Activated CD4-positive, alpha-beta memory T cell treated with anti-CD3 and anti-CD28 coated beads for 36 hours (primary cell): ENCODE results near the gene CAPZB. TPM values are rescaled to one million over a fixed set of nuclear protein-coding genes. Genes with fewer than 3 reads are reported as not detected.

Source experiments
- CTCF ChIA-PET: fragments of 350-600 bp; sonication (Branson Sonifier 250); formaldehyde crosslinking; loops from one replicate; lab custom pipeline; 2021; ENCODE audit warnings: antibody characterized with exemption, inconsistent platforms; lab: Charles Lee
- POLR2A ChIA-PET: fragments of 350-600 bp; sonication (Branson Sonifier 250); formaldehyde crosslinking; loops from one replicate; lab custom pipeline; 2021; ENCODE audit warnings: antibody characterized with exemption; lab: Charles Lee
- DNase-seq: peaks from one replicate; pipeline ENCODE4 v3.0.0-alpha.2; 2020
- H3K27ac Mint-ChIP-seq: one replicate; pipeline ENCODE4 v1.8.0; 2021; ENCODE audit warnings: mixed read lengths
- H3K27me3 Mint-ChIP-seq: one replicate; pipeline ENCODE4 v1.8.0; 2021; ENCODE audit warnings: mixed read lengths
- H3K36me3 Mint-ChIP-seq: one replicate; pipeline ENCODE4 v1.8.0; 2021; ENCODE audit warnings: mixed read lengths
- H3K4me1 Mint-ChIP-seq: one replicate; pipeline ENCODE4 v1.8.0; 2021; ENCODE audit warnings: low read depth, mixed read lengths
- H3K4me3 Mint-ChIP-seq: one replicate; pipeline ENCODE4 v1.8.0; 2021; ENCODE audit warnings: mild to moderate bottlenecking, mixed read lengths
- H3K9me3 Mint-ChIP-seq: one replicate; pipeline ENCODE4 v1.8.0; 2021; ENCODE audit warnings: mixed read lengths
- intact Hi-C: fragments of 100-400 bp; cut with micrococcal nuclease; formaldehyde crosslinking; loops from one replicate; pipeline ENCODE4 v1.15.1; 2023
- total RNA-seq, 2 experiments: library from RNA; stranded (reverse); gene quantifications; one replicate each; pipeline ENCODE4 v1.2.3, GENCODE V29; 2021

CAPZB gene
- total RNA-seq, 2 experiments from 2014 or later, result 388 to 419 TPM

- no peaks in the 10 kb centered on the region for H3K27me3 Mint-ChIP-seq
- H3K4me1 Mint-ChIP-seq, result no peaks in the 10 kb centered on the region
- H3K9me3 Mint-ChIP-seq, result no peaks in the 10 kb centered on the region
- no peak overlapping the region for H3K4me3 Mint-ChIP-seq
- intact Hi-C loops, result no loop called here
- ChIA-PET POLR2A (no interaction called here), CTCF (no interaction called here)
- no peak for DNase-seq
- no peak overlapping the region for H3K27ac Mint-ChIP-seq
- H3K36me3 Mint-ChIP-seq, result peaks cover 3% of the 10 kb centered on the region
Observed at GRCh38 chr1:19327736-19328135, 157.6 kb downstream of the CAPZB start.

GRCh38 chr1:19327301-19327700 lies 158.0 kb downstream of the CAPZB start:
- CTCF ChIA-PET, result no interaction called here
- no peaks in the 10 kb centered on the region for H3K9me3 Mint-ChIP-seq
- H3K36me3 Mint-ChIP-seq, result peaks cover 3% of the 10 kb centered on the region
- DNase-seq, result no peak
- no peaks in the 10 kb centered on the region for H3K27me3 Mint-ChIP-seq
- POLR2A ChIA-PET, result no interaction called here
- no peak overlapping the region for H3K4me3 Mint-ChIP-seq
- intact Hi-C loops, result no loop called here
- H3K4me1 Mint-ChIP-seq, result no peaks in the 10 kb centered on the region
- no peak overlapping the region for H3K27ac Mint-ChIP-seq

GRCh38 chr1:19326748-19327065 lies 158.6 kb downstream of the CAPZB start:
- Mint-ChIP-seq H3K4me3 (no peak overlapping the region), H3K27me3 (no peaks in the 10 kb centered on the region), H3K4me1 (no peaks in the 10 kb centered on the region), H3K27ac (no peak overlapping the region), H3K9me3 (no peaks in the 10 kb centered on the region), H3K36me3 (peaks cover 3% of the 10 kb centered on the region)
- no peak for DNase-seq
- ChIA-PET CTCF (no interaction called here), POLR2A (no interaction called here)
- intact Hi-C loops, result no loop called here

GRCh38 chr1:19325958-19326747 lies 159.2 kb downstream of the CAPZB start:
- no peak overlapping the region for H3K4me3 Mint-ChIP-seq
- H3K4me1 Mint-ChIP-seq, result no peaks in the 10 kb centered on the region
- H3K27ac Mint-ChIP-seq, result no peak overlapping the region
- H3K36me3 Mint-ChIP-seq, result peaks cover 3% of the 10 kb centered on the region
- CTCF ChIA-PET, result no interaction called here
- intact Hi-C loops, result no loop called here
- POLR2A ChIA-PET, result no interaction called here
- DNase-seq, result no peak
- no peaks in the 10 kb centered on the region for H3K9me3 Mint-ChIP-seq
- H3K27me3 Mint-ChIP-seq, result no peaks in the 10 kb centered on the region

- CTCF ChIA-PET, result no interaction called here
- H3K9me3 Mint-ChIP-seq, result no peaks in the 10 kb centered on the region
- intact Hi-C loops, result no loop called here
- no peaks in the 10 kb centered on the region for H3K4me1 Mint-ChIP-seq
- H3K36me3 Mint-ChIP-seq, result peaks cover 3% of the 10 kb centered on the region
- POLR2A ChIA-PET, result no interaction called here
- no peaks in the 10 kb centered on the region for H3K27me3 Mint-ChIP-seq
- H3K4me3 Mint-ChIP-seq, result no peak overlapping the region
- no peak for DNase-seq
- no peak overlapping the region for H3K27ac Mint-ChIP-seq
Observed at GRCh38 chr1:19325368-19325957, 159.9 kb downstream of the CAPZB start.

GRCh38 chr1:19324665-19324990 lies 160.7 kb downstream of the CAPZB start:
- H3K27ac Mint-ChIP-seq, result no peak overlapping the region

GRCh38 chr1:19323987-19324664 lies 161.2 kb downstream of the CAPZB start:
- no peak for DNase-seq
- peaks cover 3% of the 10 kb centered on the region for H3K36me3 Mint-ChIP-seq
- H3K4me3 Mint-ChIP-seq, result no peak overlapping the region
- no peaks in the 10 kb centered on the region for H3K4me1 Mint-ChIP-seq
- CTCF ChIA-PET, result no interaction called here
- H3K27ac Mint-ChIP-seq, result no peak overlapping the region
- no peaks in the 10 kb centered on the region for H3K9me3 Mint-ChIP-seq
- no peaks in the 10 kb centered on the region for H3K27me3 Mint-ChIP-seq
- POLR2A ChIA-PET, result no interaction called here
- intact Hi-C loops, result no loop called here

More at GRCh38 chr1:19324665-19324990, 160.7 kb downstream of the CAPZB start:
- intact Hi-C loops, result no loop called here
- no peaks in the 10 kb centered on the region for H3K27me3 Mint-ChIP-seq
- CTCF ChIA-PET, result no interaction called here
- no peaks in the 10 kb centered on the region for H3K4me1 Mint-ChIP-seq
- peaks cover 3% of the 10 kb centered on the region for H3K36me3 Mint-ChIP-seq
- POLR2A ChIA-PET, result no interaction called here
- no peak for DNase-seq
- no peak overlapping the region for H3K4me3 Mint-ChIP-seq
- H3K9me3 Mint-ChIP-seq, result no peaks in the 10 kb centered on the region

- H3K4me1 Mint-ChIP-seq, result no peaks in the 10 kb centered on the region
- H3K27me3 Mint-ChIP-seq, result no peaks in the 10 kb centered on the region
- ChIA-PET CTCF (interaction anchor here (0.6 to 1.1 kb wide), 3 partner anchors 8 to 22 kb away, joined by 3 to 4 read pairs (median 3); no protein-coding TSS in a partner anchor), POLR2A (no interaction called here)
- peaks cover 3% of the 10 kb centered on the region for H3K36me3 Mint-ChIP-seq
- DNase-seq, result no peak
- no peaks in the 10 kb centered on the region for H3K9me3 Mint-ChIP-seq
- intact Hi-C loops, result no loop called here
- no peak overlapping the region for H3K4me3 Mint-ChIP-seq
- no peak overlapping the region for H3K27ac Mint-ChIP-seq
Observed at GRCh38 chr1:19322481-19322880, 162.9 kb downstream of the CAPZB start.

- Mint-ChIP-seq H3K36me3 (no peaks in the 10 kb centered on the region), H3K27ac (no peak overlapping the region), H3K4me3 (no peak overlapping the region), H3K4me1 (peaks cover 1% of the 10 kb centered on the region), H3K27me3 (no peaks in the 10 kb centered on the region), H3K9me3 (no peaks in the 10 kb centered on the region)
- no peak for DNase-seq
- POLR2A ChIA-PET, result no interaction called here
- CTCF ChIA-PET, result interaction anchor here (0.6 kb wide), 2 partner anchors 33 to 380 kb away, joined by 3 to 6 read pairs; no protein-coding TSS in a partner anchor
- intact Hi-C loops, result no loop called here
Observed at GRCh38 chr1:19321071-19321470, 164.3 kb downstream of the CAPZB start.

- DNase-seq, result no peak
- Mint-ChIP-seq H3K27me3 (no peaks in the 10 kb centered on the region), H3K9me3 (no peaks in the 10 kb centered on the region), H3K27ac (no peak overlapping the region), H3K36me3 (no peaks in the 10 kb centered on the region), H3K4me1 (peaks cover 10% of the 10 kb centered on the region), H3K4me3 (no peak overlapping the region)
- CTCF ChIA-PET, result no interaction called here
- intact Hi-C loops, result no loop called here
- POLR2A ChIA-PET, result no interaction called here
Observed at GRCh38 chr1:19319196-19319595, 166.1 kb downstream of the CAPZB start.

GRCh38 chr1:19317126-19317910 lies 168.0 kb downstream of the CAPZB start:
- intact Hi-C loops, result no loop called here
- Mint-ChIP-seq H3K27ac (no peak overlapping the region), H3K27me3 (no peaks in the 10 kb centered on the region), H3K9me3 (no peaks in the 10 kb centered on the region), H3K4me3 (no peak overlapping the region), H3K36me3 (no peaks in the 10 kb centered on the region), H3K4me1 (peaks cover 20% of the 10 kb centered on the region)
- no peak for DNase-seq
- CTCF ChIA-PET, result interaction anchor here (1.2 kb wide), 1 partner anchor 170 kb away, joined by 4 read pairs; no protein-coding TSS in a partner anchor
- POLR2A ChIA-PET, result no interaction called here
